GM12878 (cell line): ENCODE results near the gene NXNL1.

Experiments used
- EP300 ChIP-seq, 2 experiments: fragments of 150-350 bp in 1 of 2; IDR thresholded peaks; 2 replicates each; pipeline ENCODE4 v1.6.1; 2011 to 2012; ENCODE audit warnings: low read depth in 2 of 2, low read length in 2 of 2, borderline replicate concordance in 1 of 2, improper control_type of control experiment in 1 of 2, inconsistent platforms in 1 of 2; ENCODE audit not compliant: control insufficient read depth in 1 of 2
- KLF5 ChIP-seq: fragments of 450-650 bp; IDR thresholded peaks from 2 replicates; pipeline ENCODE4 v1.6.1; 2014; ENCODE audit warnings: mild to moderate bottlenecking; ENCODE audit not compliant: partially characterized antibody
- MYB ChIP-seq: fragments of 150-350 bp; IDR thresholded peaks from 2 replicates; pipeline ENCODE4 v1.6.1; 2014; ENCODE audit warnings: mild to moderate bottlenecking, low read depth, low read length, borderline replicate concordance
- ZNF207 ChIP-seq: fragments of 450-650 bp; IDR thresholded peaks from 2 replicates; pipeline ENCODE4 v1.6.1; 2014; ENCODE audit warnings: antibody characterized with exemption, mild to moderate bottlenecking, borderline replicate concordance
- TF ChIP-seq, protein P1 (sequence below), 3 experiments: IDR thresholded peaks in 2 of 3; conservative IDR thresholded peaks in 1 of 3; 2 replicates each; pipeline ENCODE4 v1.5.1; 2011; ENCODE audit warnings: low read depth in 3 of 3, low read length in 3 of 3, mild to moderate bottlenecking in 3 of 3, control low read depth in 2 of 3, moderate library complexity in 2 of 3, inconsistent platforms in 1 of 3, mixed read lengths in 1 of 3; ENCODE audit not compliant: control insufficient read depth in 2 of 3, insufficient read depth in 1 of 3; ENCODE audit errors: extremely low read depth in 1 of 3
- TF ChIP-seq, protein P2 (sequence below): fragments of 450-650 bp; formaldehyde crosslinking; IDR thresholded peaks from 2 replicates; pipeline ENCODE4 v1.4.0; 2020; ENCODE audit warnings: mild to moderate bottlenecking, moderate library complexity

DNA sequence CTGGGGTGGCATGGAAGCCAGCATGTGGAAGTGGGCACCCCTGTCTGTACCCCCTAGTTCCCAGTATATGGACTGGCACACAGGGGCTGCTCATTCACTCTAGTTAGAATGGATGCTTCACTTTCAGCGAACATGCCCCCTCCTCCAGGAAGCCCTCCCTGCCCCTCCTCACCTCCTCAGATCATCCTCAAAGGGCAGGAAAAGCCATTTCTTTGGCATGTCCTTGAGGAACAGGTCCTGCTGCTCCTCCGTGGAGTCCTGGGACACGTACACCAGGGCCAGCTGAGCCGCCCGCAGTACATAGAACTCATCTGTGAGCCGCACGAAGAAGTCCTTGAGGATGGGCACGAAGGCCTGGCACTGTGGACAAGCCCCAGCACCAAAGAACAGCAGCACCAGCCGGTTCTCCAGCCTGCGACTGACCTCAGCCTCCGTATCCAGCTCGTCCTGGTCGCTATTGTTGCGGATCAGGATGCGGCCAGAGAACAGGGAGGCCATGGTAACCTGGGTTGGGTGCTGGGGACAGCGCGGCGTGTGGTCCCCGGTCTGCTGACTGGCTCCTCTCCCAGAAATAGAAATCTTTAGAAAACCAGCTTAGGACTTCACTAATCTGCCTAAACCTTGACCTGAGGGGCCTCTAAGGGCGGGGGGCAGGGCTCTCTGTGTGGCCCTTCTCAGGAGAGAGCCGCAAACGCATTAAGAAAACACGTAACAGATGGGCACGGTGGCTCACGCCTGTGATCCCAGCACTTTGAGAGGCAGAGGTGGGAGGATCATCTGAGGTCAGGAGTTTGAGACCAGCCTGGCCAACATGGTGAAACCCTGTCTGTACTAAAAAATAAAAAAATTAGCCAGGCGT is at the start of gene NXNL1:
- no peak for TF ChIP-seq MYB
- TF ChIP-seq ZNF207, result no peak
- TF ChIP-seq EP300 (IDR thresholded peaks at IDR 0.05; ENCODE audit: borderline replicate concordance in 1 of 2, control insufficient read depth in 1 of 2, low read depth in 2 of 2, low read length in 2 of 2), result no peak
- TF ChIP-seq, protein P1, sequence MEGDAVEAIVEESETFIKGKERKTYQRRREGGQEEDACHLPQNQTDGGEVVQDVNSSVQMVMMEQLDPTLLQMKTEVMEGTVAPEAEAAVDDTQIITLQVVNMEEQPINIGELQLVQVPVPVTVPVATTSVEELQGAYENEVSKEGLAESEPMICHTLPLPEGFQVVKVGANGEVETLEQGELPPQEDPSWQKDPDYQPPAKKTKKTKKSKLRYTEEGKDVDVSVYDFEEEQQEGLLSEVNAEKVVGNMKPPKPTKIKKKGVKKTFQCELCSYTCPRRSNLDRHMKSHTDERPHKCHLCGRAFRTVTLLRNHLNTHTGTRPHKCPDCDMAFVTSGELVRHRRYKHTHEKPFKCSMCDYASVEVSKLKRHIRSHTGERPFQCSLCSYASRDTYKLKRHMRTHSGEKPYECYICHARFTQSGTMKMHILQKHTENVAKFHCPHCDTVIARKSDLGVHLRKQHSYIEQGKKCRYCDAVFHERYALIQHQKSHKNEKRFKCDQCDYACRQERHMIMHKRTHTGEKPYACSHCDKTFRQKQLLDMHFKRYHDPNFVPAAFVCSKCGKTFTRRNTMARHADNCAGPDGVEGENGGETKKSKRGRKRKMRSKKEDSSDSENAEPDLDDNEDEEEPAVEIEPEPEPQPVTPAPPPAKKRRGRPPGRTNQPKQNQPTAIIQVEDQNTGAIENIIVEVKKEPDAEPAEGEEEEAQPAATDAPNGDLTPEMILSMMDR (IDR thresholded peaks at IDR 0.05 in 2 of 3, conservative IDR thresholded peaks at IDR 0.05 in 1 of 3; ENCODE audit: control insufficient read depth in 2 of 3, extremely low read depth in 1 of 3, insufficient read depth in 1 of 3, low read depth in 3 of 3, low read length in 3 of 3), result no peak
- no peak for TF ChIP-seq KLF5
- TF ChIP-seq, protein P2, sequence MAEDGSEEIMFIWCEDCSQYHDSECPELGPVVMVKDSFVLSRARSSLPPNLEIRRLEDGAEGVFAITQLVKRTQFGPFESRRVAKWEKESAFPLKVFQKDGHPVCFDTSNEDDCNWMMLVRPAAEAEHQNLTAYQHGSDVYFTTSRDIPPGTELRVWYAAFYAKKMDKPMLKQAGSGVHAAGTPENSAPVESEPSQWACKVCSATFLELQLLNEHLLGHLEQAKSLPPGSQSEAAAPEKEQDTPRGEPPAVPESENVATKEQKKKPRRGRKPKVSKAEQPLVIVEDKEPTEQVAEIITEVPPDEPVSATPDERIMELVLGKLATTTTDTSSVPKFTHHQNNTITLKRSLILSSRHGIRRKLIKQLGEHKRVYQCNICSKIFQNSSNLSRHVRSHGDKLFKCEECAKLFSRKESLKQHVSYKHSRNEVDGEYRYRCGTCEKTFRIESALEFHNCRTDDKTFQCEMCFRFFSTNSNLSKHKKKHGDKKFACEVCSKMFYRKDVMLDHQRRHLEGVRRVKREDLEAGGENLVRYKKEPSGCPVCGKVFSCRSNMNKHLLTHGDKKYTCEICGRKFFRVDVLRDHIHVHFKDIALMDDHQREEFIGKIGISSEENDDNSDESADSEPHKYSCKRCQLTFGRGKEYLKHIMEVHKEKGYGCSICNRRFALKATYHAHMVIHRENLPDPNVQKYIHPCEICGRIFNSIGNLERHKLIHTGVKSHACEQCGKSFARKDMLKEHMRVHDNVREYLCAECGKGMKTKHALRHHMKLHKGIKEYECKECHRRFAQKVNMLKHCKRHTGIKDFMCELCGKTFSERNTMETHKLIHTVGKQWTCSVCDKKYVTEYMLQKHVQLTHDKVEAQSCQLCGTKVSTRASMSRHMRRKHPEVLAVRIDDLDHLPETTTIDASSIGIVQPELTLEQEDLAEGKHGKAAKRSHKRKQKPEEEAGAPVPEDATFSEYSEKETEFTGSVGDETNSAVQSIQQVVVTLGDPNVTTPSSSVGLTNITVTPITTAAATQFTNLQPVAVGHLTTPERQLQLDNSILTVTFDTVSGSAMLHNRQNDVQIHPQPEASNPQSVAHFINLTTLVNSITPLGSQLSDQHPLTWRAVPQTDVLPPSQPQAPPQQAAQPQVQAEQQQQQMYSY (CRISPR knock-in tag), result no peak
